Chondrocyte (in vitro differentiated cells): ENCODE measurements around the gene MKI67. TPM values are rescaled to one million over a fixed set of nuclear protein-coding genes. Genes with fewer than 3 reads are reported as not detected.

ENCODE experiments used
- DNase-seq: peaks from one replicate; pipeline ENCODE4 v3.0.0; 2021; ENCODE audit warnings: mixed read lengths, low spot score
- H3K27ac Mint-ChIP-seq: one replicate; pipeline ENCODE4 v1.8.0; 2021; ENCODE audit warnings: mild to moderate bottlenecking, moderate library complexity, mixed read lengths; ENCODE audit not compliant: unreplicated experiment
- H3K27me3 Mint-ChIP-seq: 2 replicates; pipeline ENCODE4 v1.8.0; 2021; ENCODE audit warnings: low read depth, mixed read lengths
- H3K36me3 Mint-ChIP-seq: 2 replicates; pipeline ENCODE4 v1.8.0; 2021; ENCODE audit warnings: low read depth, mixed read lengths
- H3K4me1 Mint-ChIP-seq: 2 replicates; pipeline ENCODE4 v1.8.0; 2021; ENCODE audit warnings: low read depth, mild to moderate bottlenecking, mixed read lengths
- H3K4me3 Mint-ChIP-seq: one replicate; pipeline ENCODE4 v1.8.0; 2021; ENCODE audit warnings: mild to moderate bottlenecking, moderate library complexity, mixed read lengths; ENCODE audit not compliant: unreplicated experiment
- H3K9me3 Mint-ChIP-seq: 2 replicates; pipeline ENCODE4 v1.8.0; 2021; ENCODE audit warnings: low read depth, mixed read lengths
- total RNA-seq: library from RNA; stranded (reverse); gene quantifications from 3 replicates; pipeline ENCODE4 v1.2.1, GENCODE V29; 2021
- TF ChIP-seq, protein P1 (sequence below): fragments of 200-600 bp; sonication (generic); IDR thresholded peaks from 2 replicates; pipeline ENCODE4 v1.5.0; 2021; ENCODE audit warnings: antibody characterized with exemption, mild to moderate bottlenecking, moderate library complexity

MKI67 gene
- total RNA-seq, 1 donor from 2014 or later, result 17.1 TPM

- no peaks in the 10 kb centered on the region for H3K9me3 Mint-ChIP-seq
- DNase-seq, result peak; percentile 2
- H3K36me3 Mint-ChIP-seq, result no peaks in the 10 kb centered on the region
- no peak overlapping the region for H3K4me3 Mint-ChIP-seq
- H3K27ac Mint-ChIP-seq, result no peak overlapping the region
- TF ChIP-seq, protein P1, sequence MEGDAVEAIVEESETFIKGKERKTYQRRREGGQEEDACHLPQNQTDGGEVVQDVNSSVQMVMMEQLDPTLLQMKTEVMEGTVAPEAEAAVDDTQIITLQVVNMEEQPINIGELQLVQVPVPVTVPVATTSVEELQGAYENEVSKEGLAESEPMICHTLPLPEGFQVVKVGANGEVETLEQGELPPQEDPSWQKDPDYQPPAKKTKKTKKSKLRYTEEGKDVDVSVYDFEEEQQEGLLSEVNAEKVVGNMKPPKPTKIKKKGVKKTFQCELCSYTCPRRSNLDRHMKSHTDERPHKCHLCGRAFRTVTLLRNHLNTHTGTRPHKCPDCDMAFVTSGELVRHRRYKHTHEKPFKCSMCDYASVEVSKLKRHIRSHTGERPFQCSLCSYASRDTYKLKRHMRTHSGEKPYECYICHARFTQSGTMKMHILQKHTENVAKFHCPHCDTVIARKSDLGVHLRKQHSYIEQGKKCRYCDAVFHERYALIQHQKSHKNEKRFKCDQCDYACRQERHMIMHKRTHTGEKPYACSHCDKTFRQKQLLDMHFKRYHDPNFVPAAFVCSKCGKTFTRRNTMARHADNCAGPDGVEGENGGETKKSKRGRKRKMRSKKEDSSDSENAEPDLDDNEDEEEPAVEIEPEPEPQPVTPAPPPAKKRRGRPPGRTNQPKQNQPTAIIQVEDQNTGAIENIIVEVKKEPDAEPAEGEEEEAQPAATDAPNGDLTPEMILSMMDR, result no peak
- no peaks in the 10 kb centered on the region for H3K27me3 Mint-ChIP-seq
- H3K4me1 Mint-ChIP-seq, result peaks cover 15% of the 10 kb centered on the region
Observed at GRCh38 chr10:128050121-128050516, 76.1 kb downstream of the MKI67 start.

DNA sequence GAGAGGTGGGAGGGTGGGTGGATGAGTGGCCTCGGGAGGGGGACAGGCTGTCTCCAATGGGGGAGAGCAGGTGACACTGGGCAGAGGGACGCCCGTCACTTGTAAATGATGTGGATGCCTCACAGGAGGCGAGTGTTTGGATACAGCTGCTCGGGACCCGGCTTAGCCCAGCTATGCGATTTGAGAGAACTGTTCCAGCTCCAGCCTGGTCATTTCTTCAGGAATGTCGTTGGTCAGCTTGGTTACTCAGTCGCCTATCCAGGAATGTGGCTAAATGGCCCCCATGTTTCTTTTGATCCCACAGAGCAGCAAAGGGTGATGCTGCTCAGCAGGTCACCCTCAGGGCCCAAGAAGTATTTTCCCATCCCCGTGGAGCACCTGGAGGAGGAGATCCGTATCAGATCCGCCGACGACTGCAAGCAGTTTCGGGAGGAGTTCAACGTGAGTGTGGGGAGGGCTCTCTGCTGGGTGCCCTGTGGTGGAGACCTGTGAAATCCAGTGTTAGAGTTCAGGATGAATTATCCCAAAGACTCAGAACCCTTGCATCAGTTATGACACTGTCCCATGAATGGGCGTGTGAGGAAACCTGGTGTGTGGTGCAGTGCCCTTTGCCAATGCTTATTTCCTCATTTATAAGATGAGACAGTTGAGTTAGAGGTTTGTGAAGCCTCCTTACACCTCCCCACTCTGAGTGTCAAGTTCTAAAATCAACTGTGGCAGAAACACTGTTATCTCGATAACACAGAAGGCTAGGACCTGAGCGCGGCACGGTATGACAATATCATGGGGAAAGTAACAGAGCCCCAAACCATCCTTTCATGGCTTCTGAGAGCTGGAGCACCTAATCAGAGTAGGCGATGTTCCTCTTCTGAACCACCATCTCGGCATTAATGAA lies 76.8 kb downstream of the MKI67 start:
- peak; percentile 61 for DNase-seq
- no peak overlapping the region for H3K4me3 Mint-ChIP-seq
- no peaks in the 10 kb centered on the region for H3K9me3 Mint-ChIP-seq
- no peak overlapping the region for H3K27ac Mint-ChIP-seq
- TF ChIP-seq, protein P1, result no peak
- H3K27me3 Mint-ChIP-seq, result no peaks in the 10 kb centered on the region
- no peaks in the 10 kb centered on the region for H3K36me3 Mint-ChIP-seq
- peaks cover 18% of the 10 kb centered on the region for H3K4me1 Mint-ChIP-seq

DNA sequence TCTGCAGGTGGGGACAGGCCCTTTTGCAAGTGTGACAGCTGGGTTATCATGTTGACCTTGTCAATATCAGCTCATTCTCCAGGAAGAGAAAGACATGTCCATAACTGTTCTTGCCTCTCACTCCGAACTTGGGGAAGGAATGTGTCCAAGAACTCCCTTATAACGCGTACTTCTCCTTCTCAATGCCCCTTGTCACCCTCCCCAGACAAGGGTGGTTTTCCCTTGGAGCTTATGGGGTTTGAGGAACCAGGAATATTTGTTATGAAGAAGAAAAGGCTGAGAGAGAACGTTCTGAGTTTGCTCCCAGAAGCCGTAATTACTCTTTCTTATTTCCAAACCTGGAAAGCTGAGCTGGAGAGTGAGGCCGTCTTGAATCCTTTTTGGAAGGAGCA lies 77.4 kb downstream of the MKI67 start:
- TF ChIP-seq, protein P1, result no peak
- Mint-ChIP-seq H3K27me3 (no peaks in the 10 kb centered on the region), H3K36me3 (no peaks in the 10 kb centered on the region), H3K9me3 (no peaks in the 10 kb centered on the region), H3K27ac (no peak overlapping the region), H3K4me3 (no peak overlapping the region), H3K4me1 (peaks cover 25% of the 10 kb centered on the region)
- DNase-seq, result no peak

DNA sequence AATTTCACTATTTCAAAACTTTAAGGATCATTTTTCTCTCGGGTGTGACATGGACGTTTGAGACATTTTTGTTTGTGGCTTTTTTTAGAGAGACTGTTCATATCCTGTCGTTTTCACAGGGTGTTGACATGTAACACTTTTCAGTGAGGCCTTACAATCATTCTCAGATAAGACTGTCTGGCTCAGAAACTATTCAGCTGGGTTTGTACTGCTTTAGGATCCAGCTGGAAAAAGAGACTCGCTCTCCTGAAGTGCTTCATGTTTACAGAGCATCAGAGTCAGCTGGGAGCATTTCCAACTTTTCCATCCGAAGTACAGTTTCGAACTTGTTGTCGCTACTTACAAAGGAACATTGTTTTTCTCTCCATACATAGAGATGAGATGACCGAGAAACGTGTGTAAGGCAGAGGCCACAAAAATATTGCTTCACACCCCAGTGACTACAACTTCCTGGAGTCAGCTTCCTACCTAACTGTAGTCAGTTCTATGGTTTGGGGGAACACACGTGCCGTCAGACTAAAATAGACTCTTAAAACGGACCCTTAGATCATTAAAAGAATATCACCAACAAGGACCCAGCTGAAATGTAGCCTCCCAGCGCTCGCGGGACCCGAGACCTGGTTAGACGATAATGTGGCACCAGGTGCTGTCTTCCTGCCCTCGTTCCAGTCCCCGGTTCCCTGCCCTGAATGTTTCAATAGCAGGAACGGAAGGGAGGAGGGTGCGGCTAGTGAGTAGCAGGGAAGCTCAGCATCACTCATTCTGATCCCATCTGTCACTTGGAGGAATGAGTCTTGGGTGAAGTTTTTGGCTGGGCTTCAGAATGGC lies 78.0 kb downstream of the MKI67 start:
- Mint-ChIP-seq H3K36me3 (no peaks in the 10 kb centered on the region), H3K9me3 (no peaks in the 10 kb centered on the region), H3K4me1 (peaks cover 25% of the 10 kb centered on the region), H3K4me3 (peak overlapping the region; percentile 2), H3K27ac (peak overlapping the region; percentile 71), H3K27me3 (no peaks in the 10 kb centered on the region)
- TF ChIP-seq, protein P1, result no peak
- peak; percentile 62 for DNase-seq

DNA sequence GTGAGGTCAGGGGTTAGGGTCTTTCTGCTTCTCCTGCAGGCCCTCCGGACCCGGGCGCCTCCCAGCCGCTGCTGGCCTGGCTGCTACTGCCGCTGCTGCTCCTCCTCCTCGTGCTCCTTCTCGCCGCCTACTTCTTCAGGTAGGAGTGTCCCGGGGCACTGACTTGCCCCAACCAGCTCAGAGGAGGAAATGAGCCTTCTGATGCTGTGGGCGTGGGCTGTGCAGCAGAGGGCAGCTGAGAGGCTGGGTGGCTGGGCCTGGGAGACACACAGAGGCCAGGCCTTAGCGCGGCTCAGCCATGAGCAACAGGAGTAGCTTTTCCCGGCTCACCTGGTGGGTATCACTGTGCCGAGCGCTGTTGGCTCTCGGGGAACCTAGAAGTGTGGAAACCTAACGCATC lies 78.9 kb downstream of the MKI67 start:
- Mint-ChIP-seq H3K36me3 (no peaks in the 10 kb centered on the region), H3K27ac (peak overlapping the region; percentile 71), H3K27me3 (no peaks in the 10 kb centered on the region), H3K4me1 (peaks cover 25% of the 10 kb centered on the region), H3K4me3 (peak overlapping the region; percentile 2), H3K9me3 (no peaks in the 10 kb centered on the region)
- DNase-seq, result peak; percentile 69
- TF ChIP-seq, protein P1, result no peak
